ENCODE measurements around the gene CFAP74. TPM values are rescaled to one million over a fixed set of nuclear protein-coding genes. Genes with fewer than 3 reads are reported as not detected.

CFAP74 gene
- total RNA-seq, 2 experiments from 2014 or later: not detected

DNA sequence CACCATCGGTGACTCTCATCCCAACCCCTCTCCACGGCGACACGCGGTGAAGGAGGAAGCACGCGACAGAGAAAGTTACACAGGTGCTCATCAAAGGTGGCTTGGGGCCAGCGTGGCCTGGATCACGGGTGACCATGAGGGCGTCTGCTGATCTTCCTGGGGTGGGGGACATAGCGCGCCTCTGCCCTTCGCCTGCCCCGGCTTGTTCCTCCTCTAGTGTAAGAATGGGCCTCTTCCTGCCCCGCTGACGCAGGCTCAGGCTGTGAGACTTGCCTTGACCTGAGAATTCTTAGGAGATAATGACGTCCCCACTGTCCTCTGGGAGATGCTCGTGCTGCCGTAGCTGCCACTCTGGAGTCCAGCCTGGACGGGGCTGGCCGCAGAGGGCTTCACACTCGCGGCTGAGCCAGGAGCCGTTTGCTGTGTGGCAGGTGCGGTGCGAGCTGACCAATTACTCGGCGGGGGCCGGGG lies 45.5 kb downstream of the CFAP74 start:
- Mint-ChIP-seq H3K9me3 (ENCODE audit: insufficient read depth) (peaks cover 4% of the 10 kb centered on the region), H3K27me3 (ENCODE audit: low read depth) (peaks cover 5% of the 10 kb centered on the region), H3K36me3 (ENCODE audit: low read depth) (no peaks in the 10 kb centered on the region), H3K4me3 (no peak overlapping the region), H3K27ac (peak overlapping the region; percentile 33), H3K4me1 (ENCODE audit: low read depth) (peaks cover 1% of the 10 kb centered on the region)
- DNase-seq: no peak
- ATAC-seq: no peak
- CTCF ChIA-PET: interaction anchor here (6.1 kb wide), 1 partner anchor 87 kb away, joined by 100 read pairs; no protein-coding TSS in a partner anchor
- POLR2A ChIA-PET: no interaction called here

DNA sequence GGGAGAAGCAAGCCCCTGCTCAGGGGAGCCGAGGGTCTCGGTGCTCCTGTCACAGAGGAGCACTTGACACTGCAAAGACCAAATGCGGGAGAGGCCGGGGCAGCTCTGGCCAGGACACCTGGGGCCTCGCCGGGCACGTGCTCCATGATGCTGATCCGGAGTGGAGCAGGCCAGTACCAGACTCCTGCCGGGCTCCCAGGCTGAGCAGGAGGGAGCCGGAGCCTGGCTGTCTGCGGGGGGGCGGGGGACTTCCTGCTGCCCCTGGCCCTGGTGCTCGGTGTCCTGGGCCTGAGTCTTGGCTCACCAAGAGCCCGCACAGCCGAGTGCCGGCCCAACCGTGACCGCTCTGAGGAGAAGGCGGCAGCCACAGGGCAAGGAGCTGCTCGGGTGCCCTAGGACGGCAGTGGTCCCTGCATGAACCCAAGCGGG lies 46.0 kb downstream of the CFAP74 start:
- Mint-ChIP-seq H3K27ac (no peak overlapping the region), H3K4me3 (no peak overlapping the region), H3K27me3 (ENCODE audit: low read depth) (peaks cover 5% of the 10 kb centered on the region), H3K9me3 (ENCODE audit: insufficient read depth) (peaks cover 4% of the 10 kb centered on the region), H3K36me3 (ENCODE audit: low read depth) (no peaks in the 10 kb centered on the region), H3K4me1 (ENCODE audit: low read depth) (peaks cover 1% of the 10 kb centered on the region)
- no peak for ATAC-seq
- ChIA-PET POLR2A (no interaction called here), CTCF (interaction anchor here (6.1 kb wide), 1 partner anchor 88 kb away, joined by 100 read pairs; no protein-coding TSS in a partner anchor)
- no peak for DNase-seq

DNA sequence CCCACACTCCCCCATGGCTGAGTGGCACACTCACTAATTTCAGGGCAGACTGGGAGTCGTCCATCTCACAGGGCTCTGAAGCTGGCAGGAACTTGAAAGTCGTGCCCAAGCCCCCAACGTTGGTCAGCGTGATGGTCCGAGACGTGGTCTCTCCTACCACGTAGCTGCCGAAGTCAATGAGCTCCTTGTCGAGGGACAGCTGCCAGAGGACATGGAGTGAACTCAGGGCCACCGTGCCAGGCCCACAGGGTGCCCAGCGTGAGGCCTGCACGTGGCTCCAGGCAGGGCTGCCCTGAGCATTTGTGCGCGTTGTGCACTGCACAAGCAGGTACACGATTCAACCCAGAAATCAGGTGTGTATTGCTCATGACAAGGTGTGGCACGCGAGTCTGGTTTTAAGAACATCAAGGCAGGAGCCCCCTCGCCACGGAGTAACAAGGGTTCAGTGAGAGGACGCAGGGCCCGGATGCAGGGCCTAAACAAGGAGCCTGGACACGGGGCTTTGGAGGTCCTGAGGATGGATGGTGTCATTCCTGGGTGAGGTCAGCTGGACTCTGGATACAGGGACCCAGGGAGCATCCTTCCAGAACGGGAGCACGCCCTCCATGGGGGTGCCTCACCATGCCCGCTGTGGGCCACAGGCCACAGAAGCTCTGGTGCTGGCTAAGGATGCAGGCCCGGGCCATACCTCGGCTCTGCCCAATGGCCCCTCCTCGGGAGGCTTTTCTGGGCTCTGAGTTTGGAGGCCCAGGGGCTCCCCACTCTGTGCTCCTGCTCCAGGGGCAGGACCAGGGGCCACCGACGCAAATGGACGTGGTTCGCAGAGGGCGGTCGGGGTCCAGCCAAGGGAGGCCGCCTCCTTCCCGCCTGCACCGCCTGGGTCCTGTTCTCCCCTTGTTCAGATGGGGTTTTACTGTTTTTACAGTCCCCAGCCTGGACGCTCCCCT lies 46.7 kb downstream of the CFAP74 start:
- no peaks in the 10 kb centered on the region for H3K36me3 Mint-ChIP-seq (ENCODE audit: low read depth)
- H3K27me3 Mint-ChIP-seq (ENCODE audit: low read depth): peaks cover 5% of the 10 kb centered on the region
- ATAC-seq (no peak), DNase-seq (no peak)
- ChIA-PET CTCF (no interaction called here), POLR2A (no interaction called here)
- peaks cover 4% of the 10 kb centered on the region for H3K9me3 Mint-ChIP-seq (ENCODE audit: insufficient read depth)
- peaks cover 1% of the 10 kb centered on the region for H3K4me1 Mint-ChIP-seq (ENCODE audit: low read depth)
- no peak overlapping the region for H3K27ac Mint-ChIP-seq
- no peak overlapping the region for H3K4me3 Mint-ChIP-seq

DNA sequence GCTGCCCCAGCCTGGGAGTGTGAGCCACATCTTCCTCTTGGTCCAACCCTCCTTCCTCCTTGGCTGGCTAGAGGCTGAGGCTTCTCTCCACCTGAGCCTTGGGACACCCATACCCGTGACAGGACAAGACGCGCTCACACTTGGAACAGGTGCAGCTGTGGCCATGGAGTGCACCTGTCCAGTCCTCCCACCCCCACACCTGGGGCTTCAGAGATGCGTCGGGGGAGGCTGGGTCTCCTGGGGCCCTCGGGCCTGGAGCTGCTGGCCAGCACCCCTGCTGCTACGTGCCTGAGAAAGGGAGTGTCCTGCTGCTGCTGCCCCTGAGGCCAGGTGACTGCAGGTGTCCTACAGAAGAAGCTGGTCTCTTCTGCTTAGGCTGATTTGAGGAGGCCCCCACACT lies 47.5 kb downstream of the CFAP74 start:
- ATAC-seq (no peak), DNase-seq (no peak)
- CTCF ChIA-PET: interaction anchor here (1.2 kb wide), 1 partner anchor 184 kb away, joined by 3 read pairs; no protein-coding TSS in a partner anchor
- POLR2A ChIA-PET: no interaction called here
- Mint-ChIP-seq H3K27me3 (ENCODE audit: low read depth) (peaks cover 5% of the 10 kb centered on the region), H3K4me1 (ENCODE audit: low read depth) (peaks cover 1% of the 10 kb centered on the region), H3K27ac (no peak overlapping the region), H3K9me3 (ENCODE audit: insufficient read depth) (peaks cover 4% of the 10 kb centered on the region), H3K36me3 (ENCODE audit: low read depth) (no peaks in the 10 kb centered on the region), H3K4me3 (no peak overlapping the region)

DNA sequence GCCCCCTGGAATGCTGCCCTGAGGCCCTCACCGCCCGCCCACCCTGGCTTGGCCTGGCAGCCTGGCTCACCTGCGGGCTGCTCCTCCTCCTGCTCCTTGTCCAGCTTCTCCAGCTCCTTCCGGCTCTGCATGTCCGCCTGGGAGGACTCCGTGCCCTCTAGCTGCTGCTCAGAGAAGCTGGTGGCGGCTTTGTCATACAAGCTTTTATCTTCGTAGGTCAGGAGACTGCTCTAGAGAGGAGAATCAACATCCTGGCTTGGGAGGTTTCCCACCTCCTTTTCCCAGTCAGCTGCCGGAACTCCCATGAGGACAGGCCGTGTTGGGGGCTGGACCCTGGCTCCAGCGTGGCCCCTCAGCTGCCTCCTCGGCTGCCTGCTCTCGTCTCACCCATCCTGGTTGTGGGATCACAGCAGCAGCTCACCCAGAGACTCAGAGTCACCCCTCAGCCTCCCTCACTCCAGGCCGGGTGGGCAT lies 47.9 kb downstream of the CFAP74 start:
- no peak overlapping the region for H3K27ac Mint-ChIP-seq
- no peaks in the 10 kb centered on the region for H3K36me3 Mint-ChIP-seq (ENCODE audit: low read depth)

DNA sequence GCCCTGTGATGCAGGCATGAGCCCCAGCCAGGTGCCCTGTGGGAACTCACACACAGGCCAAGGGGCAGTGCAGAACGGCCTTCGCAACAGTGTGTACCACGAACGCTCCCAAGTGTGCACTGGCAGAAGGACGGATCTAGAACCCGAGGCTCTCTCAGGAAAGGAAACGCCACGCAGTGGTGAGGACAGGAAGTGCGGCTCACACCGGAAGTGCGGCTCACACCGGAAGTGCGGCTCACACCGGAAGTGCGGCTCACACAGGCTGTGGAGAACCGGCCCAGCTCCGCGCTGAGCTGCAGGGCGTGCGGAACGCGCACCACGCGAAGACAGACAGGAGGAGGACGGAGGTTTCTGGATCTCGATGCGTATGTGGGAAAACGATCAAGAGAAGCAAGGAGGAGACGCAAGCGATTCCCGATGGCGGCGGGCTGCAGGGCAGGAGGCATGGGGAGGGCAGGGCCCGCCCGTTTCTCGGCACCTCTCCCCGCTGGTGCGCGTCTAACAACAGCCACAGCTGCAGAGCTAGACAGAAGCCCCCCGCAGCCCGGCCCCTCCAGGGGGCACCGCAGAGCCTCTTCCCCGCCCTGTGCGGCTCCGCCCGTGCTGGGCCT lies 48.6 kb downstream of the CFAP74 start:
- Mint-ChIP-seq H3K4me3 (no peak overlapping the region), H3K36me3 (ENCODE audit: low read depth) (no peaks in the 10 kb centered on the region), H3K9me3 (ENCODE audit: insufficient read depth) (peaks cover 4% of the 10 kb centered on the region), H3K27ac (peak overlapping the region; percentile 63), H3K27me3 (ENCODE audit: low read depth) (no peaks in the 10 kb centered on the region), H3K4me1 (ENCODE audit: low read depth) (peaks cover 1% of the 10 kb centered on the region)
- DNase-seq: no peak
- POLR2A ChIA-PET: no interaction called here
- no peak for ATAC-seq
- CTCF ChIA-PET: interaction anchor here (1.2 kb wide), 1 partner anchor 185 kb away, joined by 3 read pairs; no protein-coding TSS in a partner anchor

More for the DNA sequence above, 47.9 kb downstream of the CFAP74 start:
- Mint-ChIP-seq H3K9me3 (ENCODE audit: insufficient read depth) (peaks cover 4% of the 10 kb centered on the region), H3K27me3 (ENCODE audit: low read depth) (peaks cover under 1% of the 10 kb centered on the region), H3K4me1 (ENCODE audit: low read depth) (peaks cover 1% of the 10 kb centered on the region), H3K4me3 (no peak overlapping the region)
- POLR2A ChIA-PET: no interaction called here
- CTCF ChIA-PET: interaction anchor here (1.2 kb wide), 1 partner anchor 184 kb away, joined by 3 read pairs; no protein-coding TSS in a partner anchor
- ATAC-seq (no peak), DNase-seq (no peak)

DNA sequence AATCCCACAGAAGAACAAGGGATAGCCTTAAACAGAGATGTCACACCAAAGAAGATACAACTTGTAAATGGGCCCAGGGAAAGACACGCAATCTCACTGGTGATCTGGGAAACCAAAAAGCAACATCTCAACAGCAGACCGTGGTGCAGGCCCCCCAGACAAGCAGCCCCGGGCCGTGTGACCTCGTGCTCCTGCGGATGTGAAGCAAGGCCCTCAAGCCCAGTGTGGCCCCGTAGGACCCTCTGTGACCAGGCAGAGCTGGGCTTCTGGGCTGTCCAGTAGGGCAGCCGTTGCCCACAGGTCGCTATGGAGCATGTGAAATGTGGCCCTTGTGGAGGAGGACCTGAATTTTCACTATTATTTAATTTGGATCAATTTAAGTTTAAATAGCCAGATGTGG lies 49.6 kb downstream of the CFAP74 start:
- POLR2A ChIA-PET: no interaction called here
- Mint-ChIP-seq H3K9me3 (ENCODE audit: insufficient read depth) (peaks cover 4% of the 10 kb centered on the region), H3K4me1 (ENCODE audit: low read depth) (peaks cover 1% of the 10 kb centered on the region), H3K36me3 (ENCODE audit: low read depth) (no peaks in the 10 kb centered on the region), H3K27me3 (ENCODE audit: low read depth) (no peaks in the 10 kb centered on the region), H3K27ac (no peak overlapping the region), H3K4me3 (no peak overlapping the region)
- ATAC-seq: no peak
- CTCF ChIA-PET: no interaction called here
- no peak for DNase-seq

DNA sequence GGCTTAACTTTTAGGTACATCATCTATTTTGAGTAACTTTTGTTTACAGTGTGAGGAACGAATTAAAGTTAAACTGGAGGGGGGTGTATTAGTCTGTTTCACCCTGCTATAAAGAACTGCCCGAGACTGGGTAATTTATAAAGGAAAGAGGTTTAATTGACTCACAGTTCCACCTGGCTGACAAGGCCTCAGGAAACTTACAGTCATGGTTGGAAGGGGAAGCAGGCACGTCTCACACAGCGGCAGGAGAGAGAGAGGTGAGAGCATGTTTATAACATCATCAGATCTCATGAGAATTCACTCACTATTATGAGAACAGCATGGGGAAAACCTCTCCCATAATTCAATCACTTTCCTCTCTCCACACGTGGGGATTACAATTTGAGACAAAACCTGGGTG lies 52.6 kb downstream of the CFAP74 start:
- Mint-ChIP-seq H3K36me3 (ENCODE audit: low read depth) (no peaks in the 10 kb centered on the region), H3K27me3 (ENCODE audit: low read depth) (peaks cover under 1% of the 10 kb centered on the region), H3K27ac (no peak overlapping the region), H3K9me3 (ENCODE audit: insufficient read depth) (peaks cover 4% of the 10 kb centered on the region), H3K4me3 (no peak overlapping the region), H3K4me1 (ENCODE audit: low read depth) (peaks cover 1% of the 10 kb centered on the region)
- ChIA-PET CTCF (no interaction called here), POLR2A (no interaction called here)
- no peak for ATAC-seq
- DNase-seq: no peak

DNA sequence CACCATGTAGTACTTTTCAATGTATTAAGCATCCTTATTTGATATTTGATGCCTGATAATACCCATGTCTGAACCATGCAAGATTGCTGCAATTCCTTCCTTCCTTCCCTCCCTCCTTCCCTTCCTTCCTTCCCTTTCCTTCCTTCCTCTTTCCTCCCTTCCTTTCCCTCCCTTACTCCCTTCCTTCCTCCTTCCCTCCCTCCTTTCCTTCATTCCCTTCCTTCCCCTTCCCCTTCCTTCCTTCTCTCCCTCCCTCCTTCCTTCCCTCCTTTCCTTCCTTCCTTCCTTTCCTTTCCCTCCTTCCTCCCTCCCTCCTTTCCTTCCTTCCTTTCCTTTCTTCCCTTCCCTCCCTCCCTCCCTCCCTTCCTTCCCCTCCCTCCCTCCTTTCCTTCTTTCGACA lies 54.8 kb downstream of the CFAP74 start:
- ATAC-seq (no peak), DNase-seq (no peak)
- CTCF ChIA-PET: no interaction called here
- POLR2A ChIA-PET: no interaction called here
- no peaks in the 10 kb centered on the region for H3K36me3 Mint-ChIP-seq (ENCODE audit: low read depth)
- no peaks in the 10 kb centered on the region for H3K9me3 Mint-ChIP-seq (ENCODE audit: insufficient read depth)
- H3K27me3 Mint-ChIP-seq (ENCODE audit: low read depth): peaks cover 3% of the 10 kb centered on the region
- H3K4me3 Mint-ChIP-seq: no peak overlapping the region
- H3K27ac Mint-ChIP-seq: no peak overlapping the region
- peaks cover 2% of the 10 kb centered on the region for H3K4me1 Mint-ChIP-seq (ENCODE audit: low read depth)

DNA sequence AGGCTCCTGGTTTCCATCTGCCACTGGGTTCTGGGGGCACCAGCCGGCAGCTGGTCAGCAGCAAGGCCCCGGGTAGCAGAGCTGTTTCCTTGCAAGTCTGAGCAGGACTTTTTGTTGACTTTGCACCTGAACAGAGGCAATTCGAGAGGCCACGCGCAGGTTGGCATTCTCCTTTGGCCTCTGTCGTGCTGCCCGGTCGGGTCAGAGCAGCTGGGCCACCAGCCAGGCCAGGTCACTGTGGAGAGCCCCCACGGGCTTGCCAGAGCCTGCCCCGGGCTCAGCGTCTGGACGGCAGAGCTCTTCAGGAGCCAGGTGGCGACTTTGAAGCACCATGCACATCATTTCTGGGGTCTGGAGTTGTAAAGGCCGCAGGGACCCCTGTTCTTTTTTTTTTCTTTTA lies 56.1 kb downstream of the CFAP74 start:
- POLR2A ChIA-PET: no interaction called here
- CTCF ChIA-PET: interaction anchor here (1.2 kb wide), 1 partner anchor 97 kb away, joined by 4 read pairs; no protein-coding TSS in a partner anchor
- no peak for DNase-seq

DNA sequence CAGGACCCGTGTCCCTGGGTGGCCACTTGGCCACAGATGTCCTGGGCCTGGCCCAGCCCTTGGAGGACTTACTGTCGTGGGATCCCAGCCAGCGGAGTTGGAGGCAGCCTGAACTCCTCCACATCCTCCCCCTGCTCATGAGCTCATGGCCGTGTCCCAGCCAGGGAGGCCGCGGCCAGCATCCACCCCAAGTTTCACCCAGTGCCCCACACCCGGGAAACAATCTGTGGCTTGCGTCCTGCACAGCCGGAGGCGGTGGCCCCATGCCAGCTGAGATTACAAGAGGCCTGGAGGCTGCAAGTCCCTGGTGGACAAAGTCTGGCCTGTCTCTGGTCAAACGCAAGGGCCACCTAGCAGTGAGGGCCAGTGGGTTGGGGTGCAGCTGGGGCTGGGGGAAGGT lies 57.0 kb downstream of the CFAP74 start:
- no peaks in the 10 kb centered on the region for H3K36me3 Mint-ChIP-seq (ENCODE audit: low read depth)
- peaks cover 4% of the 10 kb centered on the region for H3K4me1 Mint-ChIP-seq (ENCODE audit: low read depth)
- H3K27ac Mint-ChIP-seq: no peak overlapping the region
- H3K27me3 Mint-ChIP-seq (ENCODE audit: low read depth): peaks cover 3% of the 10 kb centered on the region
- POLR2A ChIA-PET: no interaction called here
- ATAC-seq: no peak
- CTCF ChIA-PET: interaction anchor here (1.3 kb wide), 1 partner anchor 98 kb away, joined by 6 read pairs; no protein-coding TSS in a partner anchor
- no peaks in the 10 kb centered on the region for H3K9me3 Mint-ChIP-seq (ENCODE audit: insufficient read depth)
- H3K4me3 Mint-ChIP-seq: no peak overlapping the region
- DNase-seq: no peak

More for the DNA sequence above, 56.1 kb downstream of the CFAP74 start:
- H3K4me3 Mint-ChIP-seq: no peak overlapping the region
- H3K27me3 Mint-ChIP-seq (ENCODE audit: low read depth): peaks cover 3% of the 10 kb centered on the region
- H3K9me3 Mint-ChIP-seq (ENCODE audit: insufficient read depth): no peaks in the 10 kb centered on the region
- peaks cover 4% of the 10 kb centered on the region for H3K4me1 Mint-ChIP-seq (ENCODE audit: low read depth)
- H3K36me3 Mint-ChIP-seq (ENCODE audit: low read depth): no peaks in the 10 kb centered on the region
- no peak overlapping the region for H3K27ac Mint-ChIP-seq
- ATAC-seq: no peak

Measured in activated CD8-positive, alpha-beta T cell treated with anti-CD3 and anti-CD28 coated beads, Interleukin-2, amount 10 ng/mL, durations not matched to agents 7 days and 5 days (primary cell).